GOT3 (cell line): ENCODE data around the gene IL5RA.

Experiments used
- DNase-seq: peaks from one replicate; lab custom pipeline; 2025; ENCODE audit warnings: mixed read lengths; lab: John Stamatoyannopoulos, UW

IL5RA gene

DNA sequence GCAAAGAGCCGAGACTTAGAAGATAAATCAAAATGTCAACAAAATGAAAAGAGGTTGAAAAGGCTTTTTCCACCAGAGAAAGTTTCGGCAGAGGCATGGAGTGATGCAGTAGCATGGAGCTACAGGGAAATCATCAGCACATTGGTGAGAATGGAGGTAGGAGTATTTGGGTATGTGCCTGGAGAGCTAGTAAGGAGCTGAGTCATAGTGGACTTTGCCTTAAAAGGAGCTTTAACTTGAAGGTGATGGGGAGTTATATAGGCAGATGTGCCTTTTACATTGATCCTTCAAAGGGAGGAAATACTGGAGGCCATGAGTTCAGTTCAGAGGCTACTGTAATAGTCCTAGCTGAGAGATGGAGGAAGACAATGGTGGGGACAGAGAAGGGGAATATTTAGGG lies 44.3 kb downstream of the IL5RA start:
- DNase-seq: no peak

DNA sequence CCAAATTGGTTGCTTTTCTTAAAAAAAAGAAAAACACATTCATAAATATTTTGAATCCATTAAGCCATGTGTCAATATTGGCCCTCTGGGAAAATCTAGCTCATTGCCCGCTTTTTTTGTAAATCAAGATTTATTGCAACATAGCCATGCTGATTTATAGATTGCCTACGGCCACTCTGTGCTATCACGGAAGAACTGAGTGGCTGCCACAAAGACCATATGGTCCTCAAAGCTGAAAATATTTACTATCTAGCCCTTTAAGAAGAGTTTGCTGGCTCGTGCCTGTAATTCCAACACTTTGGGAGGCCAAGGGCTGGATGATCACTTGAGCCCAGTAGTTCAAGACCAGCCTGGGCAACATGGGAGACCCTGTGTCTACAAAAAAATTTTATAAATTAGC lies 45.9 kb downstream of the IL5RA start:
- no peak for DNase-seq

DNA sequence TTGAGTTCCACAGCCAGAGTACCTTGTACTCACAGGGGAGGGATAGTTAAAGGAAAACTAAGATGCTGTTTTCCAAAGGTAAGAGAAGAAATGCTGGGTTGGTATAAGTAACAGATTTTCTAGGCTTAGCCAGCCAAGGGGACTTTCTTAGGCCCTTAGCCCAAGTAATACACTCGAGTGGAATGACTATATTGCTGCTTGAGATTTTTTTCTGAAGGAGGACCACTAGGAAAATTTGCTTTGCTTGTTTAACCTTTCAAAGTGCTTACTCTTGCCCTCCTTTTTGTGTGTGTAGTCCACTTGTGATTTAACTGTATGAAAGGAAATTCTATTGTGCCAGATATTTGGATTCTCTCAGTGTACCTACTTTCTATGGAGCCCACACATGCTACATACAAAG lies 50.5 kb downstream of the IL5RA start:
- no peak for DNase-seq

DNA sequence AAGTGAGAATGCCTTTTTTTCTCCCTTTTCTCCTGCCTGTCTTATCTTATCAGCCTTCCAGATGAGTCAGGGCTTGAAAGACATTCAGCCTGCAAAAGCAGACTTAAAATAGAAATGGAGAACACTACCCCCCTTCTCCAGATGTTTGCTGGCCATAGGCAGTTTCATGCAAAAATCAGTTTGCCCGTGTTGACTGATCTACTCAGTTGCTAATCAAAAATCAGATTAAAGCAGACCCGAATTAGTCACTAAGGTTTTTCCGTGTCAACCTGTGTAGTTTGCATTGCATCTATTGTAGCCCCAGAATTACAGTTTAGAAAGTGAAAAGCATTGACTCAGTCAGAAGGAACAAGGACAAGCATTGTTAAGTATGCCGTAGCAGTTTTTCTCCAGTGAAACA lies 56.2 kb downstream of the IL5RA start:
- no peak for DNase-seq

DNA sequence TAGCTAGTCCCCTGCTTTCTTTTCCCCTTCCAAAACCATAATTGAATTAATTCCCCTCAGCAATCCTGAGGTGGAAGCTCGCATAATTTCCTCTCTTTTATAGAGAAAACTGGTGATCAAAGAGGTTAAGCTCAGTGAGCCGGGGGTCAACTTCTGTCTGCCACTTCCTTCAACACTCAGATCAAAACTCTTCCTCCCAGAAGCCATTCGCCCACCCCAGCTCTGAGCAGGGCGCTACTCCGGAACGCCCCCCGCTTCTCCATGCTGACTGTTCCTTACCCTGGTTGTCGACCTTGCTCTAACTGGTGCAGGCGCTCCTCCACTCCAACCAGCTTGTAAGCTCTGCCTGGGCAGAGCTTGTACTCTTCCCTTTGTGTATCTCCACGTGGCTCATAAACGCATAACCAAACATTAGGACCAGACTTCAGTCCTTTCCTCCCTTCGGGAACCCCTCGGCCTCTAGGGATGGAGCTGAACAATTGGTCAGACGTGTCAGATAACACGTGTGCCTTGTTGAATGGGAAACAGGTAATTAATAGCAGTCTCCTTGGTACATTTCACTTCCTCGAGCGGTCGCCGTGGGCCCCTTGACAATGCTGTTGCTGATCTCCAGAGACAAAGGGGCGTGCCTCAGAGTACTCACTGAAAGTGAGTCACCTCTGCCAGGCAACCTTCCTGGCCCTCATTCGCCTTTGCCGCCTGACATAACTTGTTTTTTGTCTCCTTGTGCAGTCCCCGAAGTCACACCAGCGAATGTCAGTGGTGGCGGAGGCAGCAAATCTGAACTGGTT lies 71.8 kb downstream of the IL5RA start:
- DNase-seq: no peak

DNA sequence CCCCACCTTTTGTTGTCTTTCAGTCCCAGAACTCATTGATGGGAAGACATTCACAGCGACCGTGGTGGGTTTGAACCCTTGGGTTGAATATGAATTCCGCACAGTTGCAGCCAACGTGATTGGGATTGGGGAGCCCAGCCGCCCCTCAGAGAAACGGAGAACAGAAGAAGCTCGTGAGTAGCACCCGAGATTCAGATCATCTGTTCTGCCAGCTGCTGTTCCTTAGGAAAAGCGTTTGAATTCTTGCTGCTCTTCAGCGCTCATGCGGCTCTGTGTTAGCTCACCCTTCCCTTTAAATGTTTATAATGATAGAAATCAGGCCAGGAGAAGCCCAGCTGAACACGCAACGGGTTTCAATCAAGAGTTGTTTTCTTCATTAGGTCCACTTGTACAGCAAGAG lies 73.0 kb downstream of the IL5RA start:
- DNase-seq: no peak

DNA sequence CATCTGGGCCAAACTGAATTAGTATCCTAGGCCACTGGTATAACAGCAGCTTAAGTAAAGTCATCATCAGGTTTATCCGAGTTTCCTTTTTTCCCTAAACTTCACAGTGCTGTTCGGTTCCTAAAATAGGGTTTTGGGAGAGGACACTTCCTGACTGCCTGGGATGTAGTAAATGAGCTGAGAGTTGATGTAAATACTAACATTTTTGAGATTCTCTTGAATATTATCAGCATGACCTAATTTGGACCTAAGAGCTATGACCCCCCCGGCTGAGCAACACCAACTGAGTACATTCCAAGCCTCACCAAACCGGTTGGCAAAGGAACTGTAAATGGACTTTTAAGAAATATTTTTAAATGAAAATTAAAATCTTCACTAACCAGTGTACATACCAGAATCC lies 78.8 kb downstream of the IL5RA start:
- DNase-seq: no peak

DNA sequence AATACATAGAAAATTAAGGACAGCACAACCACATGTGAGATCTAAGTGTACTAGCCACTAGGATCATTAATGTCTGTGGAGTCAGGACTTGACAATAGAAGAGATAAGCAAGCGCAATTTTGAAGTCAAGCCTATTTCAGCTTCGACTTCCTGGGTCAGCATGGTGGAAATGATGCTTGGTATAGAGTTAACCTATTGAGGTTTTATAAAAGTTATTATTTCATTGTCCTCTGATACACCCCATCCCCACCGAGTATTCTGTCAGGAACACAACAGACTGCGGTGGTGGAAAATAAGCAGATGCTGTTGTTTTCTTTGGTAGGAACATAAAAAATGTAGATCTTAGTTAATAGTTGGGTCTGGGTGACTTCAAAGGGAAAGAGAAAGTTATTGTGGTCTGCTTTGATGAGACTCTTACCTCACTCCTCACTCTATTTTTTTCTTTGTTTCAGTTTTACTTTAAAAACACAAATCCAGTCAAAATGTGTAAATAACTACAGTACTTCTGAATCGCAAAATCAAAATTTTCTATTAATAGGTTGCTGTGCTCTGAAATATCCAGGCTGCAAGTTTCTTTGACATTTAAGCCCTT lies 82.1 kb downstream of the IL5RA start:
- DNase-seq: no peak

DNA sequence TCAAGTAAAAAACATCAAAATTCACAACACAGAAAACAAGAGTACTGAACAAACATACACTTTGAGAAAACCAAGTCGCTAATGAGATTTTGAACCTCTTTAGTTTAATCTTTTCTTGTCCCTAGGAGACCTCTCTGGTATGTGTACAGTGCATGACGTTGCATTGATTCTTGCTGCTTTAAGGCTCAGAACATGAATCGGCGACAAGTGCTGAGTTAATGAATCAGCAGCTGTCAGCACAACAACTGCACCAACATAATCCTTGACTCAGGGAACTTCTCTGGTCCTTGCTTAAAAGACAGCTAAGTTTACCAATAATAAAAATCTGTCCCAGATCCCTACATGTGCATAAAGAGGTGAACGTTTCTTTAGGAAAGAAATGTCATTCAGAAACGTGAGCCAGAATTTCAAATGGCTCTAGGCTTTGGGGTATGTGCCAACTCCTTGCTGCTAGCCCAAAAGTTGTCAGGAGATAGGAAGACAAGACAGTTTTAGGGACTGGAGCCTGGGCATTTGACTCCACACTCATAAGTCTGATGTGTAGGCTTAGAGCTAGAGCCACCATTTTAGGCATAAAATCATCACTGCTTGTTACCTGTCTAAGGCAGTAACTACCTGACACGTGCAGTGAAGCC lies 86.9 kb downstream of the IL5RA start:
- no peak for DNase-seq

DNA sequence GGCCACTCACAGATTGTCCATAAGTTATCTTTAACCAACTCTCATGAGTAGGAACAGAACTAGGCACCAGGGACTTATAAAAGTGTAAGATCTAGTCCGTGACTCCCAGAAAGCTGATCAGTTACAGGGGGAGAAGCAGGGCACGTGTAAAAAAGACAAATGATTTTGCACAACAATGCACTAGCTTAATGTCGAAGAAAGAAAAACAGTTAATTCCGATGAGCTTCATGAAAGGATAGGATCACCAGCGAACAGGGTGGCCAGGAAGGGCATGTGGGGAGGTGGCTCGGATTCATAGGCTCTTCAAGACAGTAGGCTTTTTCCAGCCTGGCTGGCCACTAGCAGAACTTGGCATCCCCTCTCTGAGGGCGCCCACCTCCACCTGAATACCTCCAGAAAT lies 90.0 kb downstream of the IL5RA start:
- no peak for DNase-seq
